ENCODE measurements around the gene LRRTM4. TPM values are rescaled to one million over a fixed set of nuclear protein-coding genes. Genes with fewer than 3 reads are reported as not detected.

Gene LRRTM4
- total and polyA plus RNA-seq, 2 experiments from 2014 or later, result 4.5 to 15.4 TPM

DNA sequence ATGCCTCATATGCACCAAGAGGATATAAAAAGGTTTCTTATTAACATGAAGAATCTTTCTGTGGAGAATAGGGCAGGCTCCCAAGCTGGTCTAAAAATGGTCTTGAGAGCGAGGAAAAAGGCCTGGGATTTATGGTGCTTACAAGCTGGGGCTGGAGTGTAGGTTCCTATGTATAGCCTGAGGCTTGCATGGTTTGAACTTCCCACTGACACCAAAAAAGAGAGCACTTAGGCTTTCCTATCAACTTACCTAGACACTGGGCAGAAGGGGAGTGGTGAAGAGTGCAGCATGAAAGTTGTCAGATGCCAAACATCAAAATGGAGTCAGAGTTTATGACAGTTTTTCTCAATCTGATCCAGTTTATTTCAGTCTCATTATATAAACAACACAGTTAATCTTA lies 784.6 kb downstream of the LRRTM4 start (continued):
- TF ChIP-seq, protein P1, sequence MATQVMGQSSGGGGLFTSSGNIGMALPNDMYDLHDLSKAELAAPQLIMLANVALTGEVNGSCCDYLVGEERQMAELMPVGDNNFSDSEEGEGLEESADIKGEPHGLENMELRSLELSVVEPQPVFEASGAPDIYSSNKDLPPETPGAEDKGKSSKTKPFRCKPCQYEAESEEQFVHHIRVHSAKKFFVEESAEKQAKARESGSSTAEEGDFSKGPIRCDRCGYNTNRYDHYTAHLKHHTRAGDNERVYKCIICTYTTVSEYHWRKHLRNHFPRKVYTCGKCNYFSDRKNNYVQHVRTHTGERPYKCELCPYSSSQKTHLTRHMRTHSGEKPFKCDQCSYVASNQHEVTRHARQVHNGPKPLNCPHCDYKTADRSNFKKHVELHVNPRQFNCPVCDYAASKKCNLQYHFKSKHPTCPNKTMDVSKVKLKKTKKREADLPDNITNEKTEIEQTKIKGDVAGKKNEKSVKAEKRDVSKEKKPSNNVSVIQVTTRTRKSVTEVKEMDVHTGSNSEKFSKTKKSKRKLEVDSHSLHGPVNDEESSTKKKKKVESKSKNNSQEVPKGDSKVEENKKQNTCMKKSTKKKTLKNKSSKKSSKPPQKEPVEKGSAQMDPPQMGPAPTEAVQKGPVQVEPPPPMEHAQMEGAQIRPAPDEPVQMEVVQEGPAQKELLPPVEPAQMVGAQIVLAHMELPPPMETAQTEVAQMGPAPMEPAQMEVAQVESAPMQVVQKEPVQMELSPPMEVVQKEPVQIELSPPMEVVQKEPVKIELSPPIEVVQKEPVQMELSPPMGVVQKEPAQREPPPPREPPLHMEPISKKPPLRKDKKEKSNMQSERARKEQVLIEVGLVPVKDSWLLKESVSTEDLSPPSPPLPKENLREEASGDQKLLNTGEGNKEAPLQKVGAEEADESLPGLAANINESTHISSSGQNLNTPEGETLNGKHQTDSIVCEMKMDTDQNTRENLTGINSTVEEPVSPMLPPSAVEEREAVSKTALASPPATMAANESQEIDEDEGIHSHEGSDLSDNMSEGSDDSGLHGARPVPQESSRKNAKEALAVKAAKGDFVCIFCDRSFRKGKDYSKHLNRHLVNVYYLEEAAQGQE (IDR thresholded peaks at IDR 0.05; ENCODE audit: unreplicated experiment), result no peak
- TF ChIP-seq ZNF331 (CRISPR knock-in tag; IDR thresholded peaks at IDR 0.05; ENCODE audit: low read depth) (no peak), CREB1 (CRISPR knock-in tag; IDR thresholded peaks at IDR 0.05; ENCODE audit: low read depth) (no peak), POLR2AphosphoS5 (IDR thresholded peaks at IDR 0.05; ENCODE audit: low read depth) (no peak)
- TF ChIP-seq, protein P2, sequence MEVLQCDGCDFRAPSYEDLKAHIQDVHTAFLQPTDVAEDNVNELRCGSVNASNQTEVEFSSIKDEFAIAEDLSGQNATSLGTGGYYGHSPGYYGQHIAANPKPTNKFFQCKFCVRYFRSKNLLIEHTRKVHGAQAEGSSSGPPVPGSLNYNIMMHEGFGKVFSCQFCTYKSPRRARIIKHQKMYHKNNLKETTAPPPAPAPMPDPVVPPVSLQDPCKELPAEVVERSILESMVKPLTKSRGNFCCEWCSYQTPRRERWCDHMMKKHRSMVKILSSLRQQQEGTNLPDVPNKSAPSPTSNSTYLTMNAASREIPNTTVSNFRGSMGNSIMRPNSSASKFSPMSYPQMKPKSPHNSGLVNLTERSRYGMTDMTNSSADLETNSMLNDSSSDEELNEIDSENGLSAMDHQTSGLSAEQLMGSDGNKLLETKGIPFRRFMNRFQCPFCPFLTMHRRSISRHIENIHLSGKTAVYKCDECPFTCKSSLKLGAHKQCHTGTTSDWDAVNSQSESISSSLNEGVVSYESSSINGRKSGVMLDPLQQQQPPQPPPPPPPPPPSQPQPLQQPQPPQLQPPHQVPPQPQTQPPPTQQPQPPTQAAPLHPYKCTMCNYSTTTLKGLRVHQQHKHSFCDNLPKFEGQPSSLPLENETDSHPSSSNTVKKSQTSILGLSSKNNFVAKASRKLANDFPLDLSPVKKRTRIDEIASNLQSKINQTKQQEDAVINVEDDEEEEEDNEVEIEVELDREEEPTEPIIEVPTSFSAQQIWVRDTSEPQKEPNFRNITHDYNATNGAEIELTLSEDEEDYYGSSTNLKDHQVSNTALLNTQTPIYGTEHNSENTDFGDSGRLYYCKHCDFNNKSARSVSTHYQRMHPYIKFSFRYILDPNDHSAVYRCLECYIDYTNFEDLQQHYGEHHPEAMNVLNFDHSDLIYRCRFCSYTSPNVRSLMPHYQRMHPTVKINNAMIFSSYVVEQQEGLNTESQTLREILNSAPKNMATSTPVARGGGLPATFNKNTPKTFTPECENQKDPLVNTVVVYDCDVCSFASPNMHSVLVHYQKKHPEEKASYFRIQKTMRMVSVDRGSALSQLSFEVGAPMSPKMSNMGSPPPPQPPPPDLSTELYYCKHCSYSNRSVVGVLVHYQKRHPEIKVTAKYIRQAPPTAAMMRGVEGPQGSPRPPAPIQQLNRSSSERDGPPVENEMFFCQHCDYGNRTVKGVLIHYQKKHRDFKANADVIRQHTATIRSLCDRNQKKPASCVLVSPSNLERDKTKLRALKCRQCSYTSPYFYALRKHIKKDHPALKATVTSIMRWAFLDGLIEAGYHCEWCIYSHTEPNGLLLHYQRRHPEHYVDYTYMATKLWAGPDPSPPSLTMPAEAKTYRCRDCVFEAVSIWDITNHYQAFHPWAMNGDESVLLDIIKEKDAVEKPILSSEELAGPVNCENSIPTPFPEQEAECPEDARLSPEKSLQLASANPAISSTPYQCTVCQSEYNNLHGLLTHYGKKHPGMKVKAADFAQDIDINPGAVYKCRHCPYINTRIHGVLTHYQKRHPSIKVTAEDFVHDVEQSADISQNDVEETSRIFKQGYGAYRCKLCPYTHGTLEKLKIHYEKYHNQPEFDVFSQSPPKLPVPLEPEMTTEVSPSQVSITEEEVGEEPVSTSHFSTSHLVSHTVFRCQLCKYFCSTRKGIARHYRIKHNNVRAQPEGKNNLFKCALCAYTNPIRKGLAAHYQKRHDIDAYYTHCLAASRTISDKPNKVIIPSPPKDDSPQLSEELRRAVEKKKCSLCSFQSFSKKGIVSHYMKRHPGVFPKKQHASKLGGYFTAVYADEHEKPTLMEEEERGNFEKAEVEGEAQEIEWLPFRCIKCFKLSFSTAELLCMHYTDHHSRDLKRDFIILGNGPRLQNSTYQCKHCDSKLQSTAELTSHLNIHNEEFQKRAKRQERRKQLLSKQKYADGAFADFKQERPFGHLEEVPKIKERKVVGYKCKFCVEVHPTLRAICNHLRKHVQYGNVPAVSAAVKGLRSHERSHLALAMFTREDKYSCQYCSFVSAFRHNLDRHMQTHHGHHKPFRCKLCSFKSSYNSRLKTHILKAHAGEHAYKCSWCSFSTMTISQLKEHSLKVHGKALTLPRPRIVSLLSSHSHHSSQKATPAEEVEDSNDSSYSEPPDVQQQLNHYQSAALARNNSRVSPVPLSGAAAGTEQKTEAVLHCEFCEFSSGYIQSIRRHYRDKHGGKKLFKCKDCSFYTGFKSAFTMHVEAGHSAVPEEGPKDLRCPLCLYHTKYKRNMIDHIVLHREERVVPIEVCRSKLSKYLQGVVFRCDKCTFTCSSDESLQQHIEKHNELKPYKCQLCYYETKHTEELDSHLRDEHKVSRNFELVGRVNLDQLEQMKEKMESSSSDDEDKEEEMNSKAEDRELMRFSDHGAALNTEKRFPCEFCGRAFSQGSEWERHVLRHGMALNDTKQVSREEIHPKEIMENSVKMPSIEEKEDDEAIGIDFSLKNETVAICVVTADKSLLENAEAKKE (CRISPR knock-in tag; IDR thresholded peaks at IDR 0.05), result no peak

DNA sequence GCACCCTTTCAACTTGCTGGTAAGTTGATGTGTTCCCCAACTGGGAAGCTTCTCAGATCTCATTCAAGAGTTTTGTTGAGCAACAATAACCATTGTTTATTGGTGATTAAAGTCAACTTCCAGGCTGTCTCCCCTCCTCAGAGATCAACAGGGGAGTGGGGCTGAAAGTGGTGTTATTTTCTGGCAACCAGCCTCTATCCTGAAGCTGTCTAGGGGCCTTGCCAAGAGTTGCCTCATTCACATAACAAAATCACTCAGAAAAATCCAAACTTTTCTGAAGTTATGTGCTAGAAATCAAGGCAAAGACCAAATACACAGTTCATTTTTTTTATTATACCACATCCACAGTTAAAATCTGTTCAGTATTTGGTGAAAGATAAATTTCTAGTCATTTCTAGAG lies 788.4 kb downstream of the LRRTM4 start:
- Histone ChIP-seq H3K4me2 (no peak overlapping the region), H3F3A (replicated peaks; ENCODE audit: low read depth) (no peaks in the 10 kb centered on the region), H3K27me3 (ENCODE audit: insufficient read depth) (no peaks in the 10 kb centered on the region), H3K9me2 (ENCODE audit: insufficient read depth) (0 out of 2 replicates have a peak, but pooled peaks cover 6% of the 10 kb centered on the region), H4K20me1 (replicated peaks; ENCODE audit: insufficient read depth) (no peaks in the 10 kb centered on the region), H3K4me1 (ENCODE audit: insufficient read depth) (0 out of 2 replicates have a peak, but pooled peaks cover 3% of the 10 kb centered on the region), H3K27ac (ENCODE audit: low read depth) (no peak overlapping the region), H3K4me3 (no peak overlapping the region), H3K79me2 (replicated peaks; ENCODE audit: insufficient read depth) (no peaks in the 10 kb centered on the region), H2AFZ (no peak overlapping the region), H3K36me3 (ENCODE audit: insufficient read depth) (no peaks in the 10 kb centered on the region)
- no peak overlapping the region for H3K4me3 Mint-ChIP-seq
- H3K4me1 Mint-ChIP-seq, result peaks cover 8% of the 10 kb centered on the region; the same call in 2 of the 3 replicates
- H3K36me3 Mint-ChIP-seq (ENCODE audit: low read depth), result peaks cover 4% of the 10 kb centered on the region; the same call in 2 of the 3 replicates
- no peaks in the 10 kb centered on the region for H3K27me3 Mint-ChIP-seq (ENCODE audit: insufficient read depth, low read depth, poor library complexity)
- ATAC-seq (no peak), DNase-seq (ENCODE audit: low spot score) (no peak)
- TF ChIP-seq, protein P3, sequence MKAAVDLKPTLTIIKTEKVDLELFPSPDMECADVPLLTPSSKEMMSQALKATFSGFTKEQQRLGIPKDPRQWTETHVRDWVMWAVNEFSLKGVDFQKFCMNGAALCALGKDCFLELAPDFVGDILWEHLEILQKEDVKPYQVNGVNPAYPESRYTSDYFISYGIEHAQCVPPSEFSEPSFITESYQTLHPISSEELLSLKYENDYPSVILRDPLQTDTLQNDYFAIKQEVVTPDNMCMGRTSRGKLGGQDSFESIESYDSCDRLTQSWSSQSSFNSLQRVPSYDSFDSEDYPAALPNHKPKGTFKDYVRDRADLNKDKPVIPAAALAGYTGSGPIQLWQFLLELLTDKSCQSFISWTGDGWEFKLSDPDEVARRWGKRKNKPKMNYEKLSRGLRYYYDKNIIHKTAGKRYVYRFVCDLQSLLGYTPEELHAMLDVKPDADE (IDR thresholded peaks at IDR 0.05), result no peak
- TF ChIP-seq CREB1 (CRISPR knock-in tag; IDR thresholded peaks at IDR 0.05; ENCODE audit: low read depth) (no peak), ZNF331 (CRISPR knock-in tag; IDR thresholded peaks at IDR 0.05; ENCODE audit: low read depth) (no peak)
- TF ChIP-seq, protein P1 (IDR thresholded peaks at IDR 0.05; ENCODE audit: unreplicated experiment), result no peak
- H3K27ac Mint-ChIP-seq, result no peak overlapping the region
- H3K9me3 Mint-ChIP-seq, result peaks cover 7% of the 10 kb centered on the region
